UCSD-AML1 (cell line): ENCODE measurements around the gene PIAS1.
A peak's percentile ranks its signal among the peaks of the same experiment; 100 is the strongest.
"Not testable (repeated sequence)": the region's sequence is repeated elsewhere in the genome, so short reads cannot be mapped to it uniquely, and the experiment has no call there.

Source experiments
- DNase-seq: peaks from one replicate; lab custom pipeline; 2025; ENCODE audit not compliant: unreplicated experiment; lab: John Stamatoyannopoulos, UW

Gene PIAS1

DNA sequence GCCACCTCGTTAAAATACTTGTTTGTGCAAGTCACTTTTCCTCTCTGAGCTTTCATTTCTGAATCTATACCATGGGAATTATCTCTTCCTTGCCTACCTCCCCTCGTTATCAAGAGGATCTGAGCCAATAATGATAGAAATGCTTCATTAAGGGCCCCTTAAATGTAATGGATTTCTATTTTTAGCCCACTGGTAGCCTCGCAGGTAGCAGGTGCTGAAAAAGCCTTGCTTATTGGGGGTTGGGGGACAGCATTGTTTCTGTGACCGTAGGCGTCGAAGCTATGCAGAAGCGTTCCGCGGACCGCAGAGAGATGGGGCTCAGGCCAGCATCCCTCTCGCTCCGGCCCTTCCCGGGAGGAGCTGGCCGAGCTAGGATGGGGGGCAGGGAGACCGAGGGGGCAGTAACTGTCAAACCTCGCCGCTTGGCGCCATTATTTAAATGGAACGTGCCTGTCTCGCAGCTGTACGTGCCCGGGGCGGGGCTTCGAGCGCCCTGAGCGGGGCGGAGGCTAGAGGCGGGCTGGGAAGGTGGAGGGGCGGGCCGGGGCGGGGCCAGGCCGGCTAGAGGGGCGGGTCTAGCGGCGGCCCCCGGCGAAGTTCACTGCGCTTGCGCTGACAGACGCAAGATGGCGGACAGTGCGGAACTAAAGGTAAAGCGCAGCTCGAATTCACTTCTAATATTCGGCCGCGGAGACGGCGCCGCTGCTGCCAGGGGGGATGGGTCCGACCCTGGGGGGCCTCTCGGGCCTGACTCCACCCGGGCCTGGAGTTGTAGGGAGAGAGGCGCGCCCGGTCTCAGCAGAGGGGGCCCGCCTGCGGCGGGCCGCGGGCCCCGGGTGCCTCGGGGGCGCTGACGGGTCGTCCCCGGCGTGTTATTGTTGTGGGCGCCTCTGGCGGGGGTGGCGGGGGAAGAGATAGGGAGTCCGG lies at the start of gene PIAS1:
TSS of gene PIAS1 (plus strand) at position 615 of the 927 bp plus-strand sequence. CDS start at position 627, 12 bp downstream.
- DNase-seq = peak; percentile 95

DNA sequence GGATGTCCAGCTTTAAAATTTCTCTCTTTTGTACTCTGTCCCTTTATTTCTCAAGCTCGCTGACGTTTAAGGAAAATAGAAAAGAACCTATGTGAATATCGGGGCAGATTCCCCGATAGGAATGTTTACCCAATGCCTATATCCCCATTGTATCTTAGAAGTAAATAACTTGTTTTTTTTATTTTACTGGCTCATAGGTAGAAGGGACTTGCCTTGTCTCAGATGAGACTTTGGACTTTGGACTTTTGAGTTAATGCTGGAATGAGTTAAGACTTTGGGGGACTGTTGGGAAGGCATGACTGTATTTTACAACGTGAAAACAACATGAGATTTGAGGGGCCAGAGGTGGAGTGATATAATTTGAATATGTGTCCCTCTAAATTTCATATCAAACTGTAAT lies 46.5 kb upstream of the PIAS1 start:
- not testable (repeated sequence) for DNase-seq

DNA sequence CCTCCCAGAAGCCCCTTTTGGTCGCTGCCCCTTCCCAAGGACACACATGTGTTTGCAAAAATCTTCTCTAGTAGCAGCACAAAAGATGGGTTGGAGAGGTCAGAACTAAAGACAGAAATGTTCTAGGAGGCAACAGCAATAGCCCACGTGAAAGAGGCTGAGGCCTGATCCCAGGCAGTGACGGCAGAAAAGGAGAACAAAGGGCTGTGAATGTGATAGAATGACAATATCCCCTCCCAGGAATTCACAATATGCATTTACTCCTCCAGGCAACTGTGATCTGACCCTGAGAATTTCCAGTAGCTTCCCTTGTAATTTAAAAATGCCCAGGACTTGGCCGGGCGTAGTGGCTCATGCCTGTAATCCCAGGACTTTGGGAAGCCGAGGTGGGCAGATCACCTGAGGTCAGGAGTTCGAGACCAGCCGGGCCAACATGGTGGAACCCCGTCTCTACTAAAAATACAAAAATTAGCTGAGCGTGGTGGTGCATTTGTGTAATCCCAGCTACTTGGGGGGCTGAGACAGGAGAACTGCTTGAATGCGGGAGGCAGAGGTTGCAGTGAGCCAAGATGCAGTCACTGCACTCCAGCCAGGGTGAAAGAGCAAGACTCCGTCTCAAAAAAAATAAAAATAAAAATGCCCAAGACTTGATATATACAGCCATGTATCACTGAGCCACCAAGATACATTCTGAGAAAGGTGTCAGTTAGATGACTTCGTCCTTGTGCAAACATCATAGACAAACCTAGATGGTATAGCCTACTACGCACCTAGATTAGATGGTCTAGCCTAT lies 43.6 kb upstream of the PIAS1 start:
- DNase-seq = no peak

DNA sequence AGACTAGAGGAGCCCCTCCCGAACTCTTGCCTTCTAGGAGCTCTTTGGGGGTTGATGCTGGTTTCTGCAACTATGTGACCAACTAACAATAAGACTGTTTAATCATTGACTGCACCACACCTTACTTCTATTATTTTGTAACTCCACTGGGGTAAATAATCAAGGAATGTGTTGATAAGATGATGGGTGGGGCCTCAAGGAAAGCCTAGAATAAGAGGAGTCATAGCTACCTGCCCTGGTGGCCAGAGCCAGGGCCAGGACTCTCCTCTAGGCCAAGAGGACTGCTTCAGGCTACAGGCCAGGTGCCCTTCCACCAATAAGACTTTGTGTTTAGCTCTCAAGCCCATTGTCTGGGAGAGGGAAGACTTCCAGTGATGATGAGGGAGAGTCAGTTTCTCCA lies 41.2 kb upstream of the PIAS1 start:
- no peak for DNase-seq

DNA sequence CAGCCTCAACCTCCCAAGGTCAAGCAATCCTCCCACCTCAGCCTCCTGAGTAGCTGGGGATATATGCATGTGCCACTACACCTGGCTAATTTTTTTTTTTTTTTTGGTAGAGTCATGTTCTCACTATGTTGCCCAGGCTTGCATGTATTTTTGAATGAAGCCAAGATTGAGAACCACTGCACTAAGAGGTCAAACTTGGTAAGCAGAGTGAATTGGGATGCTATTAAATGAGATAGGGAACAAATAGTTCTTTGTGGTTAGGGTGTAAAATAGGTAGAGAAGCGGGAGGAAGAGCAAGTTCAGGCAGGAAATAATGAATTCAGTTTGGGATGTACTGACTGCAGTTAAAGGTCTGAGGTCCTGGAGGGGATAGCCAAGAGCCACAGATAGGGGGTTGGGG lies 39.9 kb upstream of the PIAS1 start:
- DNase-seq = no peak

DNA sequence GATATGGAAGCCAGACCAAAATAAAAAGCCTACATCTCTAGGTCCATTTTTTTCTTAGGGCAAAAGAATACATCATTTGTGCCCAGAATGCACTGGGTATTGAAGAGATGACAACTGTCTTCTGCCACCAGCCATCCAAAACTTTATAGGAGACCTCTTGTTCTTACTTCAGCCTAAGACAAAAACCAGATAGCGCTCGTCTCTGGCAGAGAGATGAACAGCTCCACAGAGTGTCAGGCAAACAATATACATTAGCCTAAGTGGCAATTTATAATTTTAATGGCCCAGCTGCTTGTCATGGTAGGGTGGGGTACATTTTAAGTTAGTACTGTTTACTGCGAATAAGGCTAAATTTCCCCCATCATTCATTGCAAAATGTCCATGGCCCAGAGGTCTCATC lies 38.9 kb upstream of the PIAS1 start:
- DNase-seq = no peak

DNA sequence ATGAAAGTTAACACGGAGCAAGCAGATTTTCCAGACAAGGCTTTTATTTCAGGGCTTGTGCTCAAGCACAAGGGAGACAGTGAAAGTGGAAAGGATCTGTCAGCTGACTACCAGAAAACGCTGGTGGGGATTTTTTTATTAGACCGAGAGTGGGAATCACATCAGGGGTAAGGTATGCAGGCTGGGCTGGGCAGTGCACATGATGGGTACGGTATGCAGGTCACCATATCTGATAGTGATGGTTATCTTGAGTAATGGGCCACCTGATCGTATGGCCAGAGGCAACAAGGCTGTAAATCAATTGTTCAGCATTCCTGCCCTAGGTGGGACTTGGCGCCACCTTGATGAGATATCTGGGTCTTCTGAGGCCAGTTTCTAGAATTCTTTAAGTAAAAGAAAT lies 36.9 kb upstream of the PIAS1 start:
- DNase-seq = no peak

DNA sequence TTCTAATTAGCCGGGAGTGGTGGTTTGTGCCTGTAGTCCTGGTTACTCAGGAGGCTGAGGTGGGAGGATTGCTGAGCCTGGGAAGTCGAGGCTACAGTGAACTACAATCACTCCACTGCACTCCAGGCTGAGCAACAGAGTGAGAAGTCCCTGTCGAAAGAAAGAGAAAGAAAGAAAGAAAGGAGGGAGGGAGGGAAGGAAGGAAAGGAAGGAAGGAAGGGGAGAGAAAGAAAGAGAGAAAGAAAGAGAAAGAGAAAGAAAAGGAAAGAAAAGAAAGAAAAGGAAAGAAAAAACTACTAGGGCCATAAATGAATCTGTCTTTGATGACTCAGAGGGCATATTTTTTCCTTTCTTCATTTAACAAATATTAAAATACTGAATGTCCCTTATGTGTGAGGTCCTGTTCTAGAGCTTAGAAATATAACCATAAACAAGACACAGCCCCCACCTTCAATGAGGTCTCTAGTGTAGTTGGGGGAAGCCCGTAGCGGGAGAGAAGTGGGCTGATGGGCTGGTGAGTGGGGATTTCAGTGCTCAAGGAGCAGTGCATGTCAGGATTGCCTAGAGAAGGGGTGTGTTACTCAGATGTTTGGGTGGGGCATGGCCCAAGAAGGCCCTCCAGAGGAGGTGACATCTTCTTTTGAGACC lies 35.2 kb upstream of the PIAS1 start:
- DNase-seq = no peak

DNA sequence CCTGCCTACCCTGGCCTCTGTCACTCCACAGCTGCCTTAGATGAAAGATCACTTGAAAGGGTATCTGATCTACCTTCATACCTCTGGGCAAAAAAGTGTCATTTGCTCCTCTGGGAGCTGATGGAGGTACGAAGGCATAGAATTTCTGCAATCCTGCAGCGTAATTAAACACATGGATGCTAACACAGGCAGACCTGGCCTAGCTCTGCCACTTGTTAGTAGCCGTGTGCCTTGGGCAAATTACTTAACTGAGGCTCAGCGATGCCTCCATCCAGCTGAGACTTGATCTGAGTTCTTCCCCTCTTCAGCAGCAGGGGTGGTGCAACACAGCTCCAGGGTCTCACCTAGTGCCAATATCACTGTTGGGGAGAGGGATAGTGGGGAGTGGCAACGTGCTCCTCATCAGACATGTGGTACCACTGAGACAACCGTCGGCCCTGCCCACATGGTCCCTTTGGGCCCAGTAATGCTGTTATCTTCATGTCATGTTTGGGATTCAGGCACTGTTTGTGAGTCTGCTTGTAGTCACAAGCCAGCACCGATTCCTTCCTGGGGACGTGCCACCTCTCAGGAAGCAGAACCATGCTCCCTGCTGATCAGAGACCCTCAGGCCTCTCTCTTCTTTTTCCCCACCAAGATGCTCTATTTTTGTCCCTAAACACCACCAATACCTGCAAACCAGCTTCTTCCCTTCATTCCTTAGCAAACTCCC lies 34.1 kb upstream of the PIAS1 start:
- DNase-seq = no peak

DNA sequence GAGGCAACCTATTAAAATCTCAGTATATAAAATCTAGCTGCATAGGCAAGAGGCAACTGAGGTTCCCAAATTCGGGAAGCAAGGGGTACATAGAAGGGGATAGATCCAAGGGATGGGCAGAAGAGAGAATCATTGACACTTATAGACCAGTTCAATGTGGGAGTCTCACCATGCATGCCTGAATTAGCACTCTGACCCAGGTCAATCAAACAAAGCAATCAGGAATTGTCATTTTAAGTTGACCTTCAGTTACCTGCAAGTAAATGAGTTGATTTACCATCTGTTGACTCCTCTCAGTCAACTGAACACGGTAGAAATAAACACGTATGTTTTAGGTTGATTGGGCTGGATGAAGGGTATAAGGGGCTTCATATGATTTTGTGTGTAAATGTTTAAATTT lies 33.4 kb upstream of the PIAS1 start:
- no peak for DNase-seq

DNA sequence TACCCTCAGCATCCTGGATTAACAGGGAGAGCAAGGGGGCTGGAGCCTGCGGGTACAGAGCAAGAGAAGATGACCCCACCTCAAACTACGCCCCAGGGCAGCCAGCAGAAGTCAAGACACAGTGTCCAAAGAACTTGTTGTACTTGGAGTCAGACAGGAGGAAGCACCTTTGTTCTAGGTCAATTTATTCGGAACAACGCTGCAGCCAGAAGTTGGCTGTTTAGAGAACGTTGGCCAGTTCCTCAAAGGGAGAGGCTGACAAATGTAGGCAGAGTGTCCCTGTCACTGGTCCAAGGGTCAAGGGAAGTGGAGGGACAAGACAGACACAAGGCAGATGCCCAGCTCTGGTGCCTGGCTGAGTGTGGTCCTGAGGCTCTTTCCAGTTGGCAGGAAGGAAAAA lies 32.1 kb upstream of the PIAS1 start:
- no peak for DNase-seq

DNA sequence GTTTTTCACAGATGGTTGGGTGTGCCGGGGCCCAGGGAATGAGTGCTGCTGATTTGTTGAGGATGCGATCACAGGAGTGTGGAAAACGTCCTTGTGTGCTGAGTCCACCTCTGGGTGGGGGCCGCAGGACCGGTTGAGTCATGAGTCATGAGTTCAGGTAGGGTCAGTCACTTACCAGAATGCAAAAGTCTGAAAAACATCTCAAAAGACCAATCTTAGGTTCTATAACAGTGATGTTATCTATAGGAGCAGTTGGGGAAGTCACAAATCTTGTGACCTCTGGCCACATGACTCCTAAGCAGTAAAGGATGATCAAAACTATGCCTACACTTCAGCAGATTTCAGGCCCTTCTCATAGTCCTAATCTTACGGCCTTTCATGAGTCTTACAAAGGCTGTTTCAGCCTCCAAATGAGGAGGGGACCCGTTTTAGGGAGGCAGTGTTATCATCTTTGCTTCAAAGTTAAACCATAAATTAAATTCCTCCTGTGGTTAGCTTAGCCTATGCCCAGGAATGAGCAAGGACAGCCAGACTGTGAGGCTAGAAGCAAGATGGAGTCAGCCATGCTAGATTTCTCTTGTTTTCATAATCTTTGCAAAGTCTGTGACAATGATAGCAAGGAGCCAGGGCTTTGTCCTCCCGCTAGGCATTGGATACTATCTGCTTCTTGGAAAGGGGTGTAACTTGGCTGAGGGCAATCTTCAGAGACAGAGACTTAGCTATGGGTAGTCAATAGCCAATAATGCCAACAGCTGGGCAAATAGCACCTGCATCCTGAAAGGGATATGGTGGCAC lies 30.6 kb upstream of the PIAS1 start:
- DNase-seq = no peak

DNA sequence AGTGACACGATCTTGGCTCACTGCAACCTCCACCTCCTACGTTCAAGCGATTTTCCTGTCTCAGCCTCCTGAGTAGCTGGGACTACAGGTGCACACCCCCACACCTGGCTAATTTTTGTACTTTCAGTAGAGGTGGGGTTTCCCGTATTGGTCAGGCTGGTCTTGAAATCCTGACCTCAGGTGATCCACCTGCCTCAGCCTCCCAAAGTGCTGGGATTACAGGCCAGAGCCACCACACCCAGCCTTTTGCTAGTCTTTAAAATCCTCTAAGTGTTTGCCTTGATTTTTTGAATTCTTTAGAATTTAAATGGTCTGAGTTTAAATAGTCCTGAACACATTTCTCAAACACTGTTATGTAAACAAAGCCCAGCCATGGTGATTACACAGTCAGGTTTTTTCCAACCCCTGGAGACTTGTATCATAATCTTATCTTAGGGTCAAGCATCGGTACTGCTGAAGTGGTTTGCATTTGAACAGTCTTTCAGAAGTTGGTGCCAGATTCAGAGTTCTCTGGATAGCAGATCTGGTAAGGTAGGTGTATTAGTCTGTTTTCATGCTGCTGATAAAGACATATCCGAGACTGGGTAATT lies 28.2 kb upstream of the PIAS1 start:
- no peak for DNase-seq

DNA sequence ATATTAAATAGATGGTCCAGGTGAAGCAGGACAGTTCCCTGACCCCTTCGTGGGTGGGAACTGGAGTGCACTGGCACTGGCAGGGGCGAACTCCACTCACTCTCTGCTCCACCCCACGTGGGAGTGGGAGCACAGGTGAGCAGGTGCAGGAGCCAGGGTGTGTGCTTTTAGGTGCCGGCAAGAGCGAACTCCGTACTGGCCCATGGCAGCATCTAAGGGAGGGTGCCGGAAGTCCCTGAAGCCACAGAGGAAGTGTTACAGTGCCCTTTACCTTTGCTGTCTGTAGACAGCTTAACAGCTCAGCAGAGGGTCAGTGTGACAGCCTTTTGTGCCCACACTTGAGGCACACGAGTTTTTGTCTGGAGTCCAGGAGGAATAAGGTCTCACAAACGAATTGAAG lies 26.7 kb upstream of the PIAS1 start:
- no peak for DNase-seq

DNA sequence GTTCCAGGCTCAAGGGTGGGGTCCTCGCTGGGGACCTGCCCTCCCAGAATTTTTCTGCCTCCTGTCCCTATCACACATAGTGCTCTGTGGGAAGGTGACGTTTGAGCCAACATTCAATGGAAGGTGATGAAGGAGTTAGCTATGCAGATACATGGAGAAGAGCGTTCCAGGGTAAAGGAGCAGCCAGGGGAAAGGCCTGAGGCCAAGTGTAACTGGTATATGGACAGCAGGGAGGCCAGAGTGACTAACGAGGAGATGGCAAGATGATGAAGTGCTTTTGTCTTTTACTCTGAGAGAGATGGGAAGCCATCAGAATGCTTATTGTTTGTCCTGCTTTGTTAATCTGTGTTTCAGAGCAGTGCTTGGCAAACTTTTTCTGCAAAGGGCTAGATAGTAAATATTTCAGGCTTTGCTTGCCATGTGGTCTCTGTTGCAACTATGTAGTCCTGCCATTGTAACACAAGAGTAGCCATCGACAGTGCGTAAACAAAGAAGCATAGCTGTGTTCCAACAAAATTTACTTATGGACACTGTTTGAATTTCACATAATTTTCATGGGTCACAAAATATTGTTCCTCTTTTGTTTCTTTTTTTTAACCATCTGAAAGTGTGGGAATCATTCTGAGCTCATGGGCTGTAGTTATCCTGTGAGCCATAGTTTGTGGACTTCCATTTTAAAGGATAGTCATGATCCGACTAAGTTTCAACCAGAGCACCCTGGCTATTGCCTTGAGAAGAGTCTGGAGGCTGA lies 25.8 kb upstream of the PIAS1 start:
- DNase-seq = no peak

DNA sequence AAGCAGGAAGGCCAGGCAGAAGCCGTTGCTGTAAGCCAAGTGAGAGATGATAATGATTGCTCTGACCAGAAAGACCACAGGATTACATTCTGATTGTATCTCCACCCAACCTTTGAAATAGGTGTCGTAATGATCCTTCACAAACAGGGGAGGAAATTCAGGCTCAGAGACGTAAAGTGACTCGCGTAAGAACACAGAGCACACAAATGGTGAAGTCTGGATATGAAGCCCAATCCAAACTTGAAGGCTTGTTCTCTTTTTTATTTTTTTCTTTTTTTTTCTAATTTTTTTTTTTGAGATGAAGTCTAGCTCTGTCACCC lies 25.3 kb upstream of the PIAS1 start:
- DNase-seq = no peak

DNA sequence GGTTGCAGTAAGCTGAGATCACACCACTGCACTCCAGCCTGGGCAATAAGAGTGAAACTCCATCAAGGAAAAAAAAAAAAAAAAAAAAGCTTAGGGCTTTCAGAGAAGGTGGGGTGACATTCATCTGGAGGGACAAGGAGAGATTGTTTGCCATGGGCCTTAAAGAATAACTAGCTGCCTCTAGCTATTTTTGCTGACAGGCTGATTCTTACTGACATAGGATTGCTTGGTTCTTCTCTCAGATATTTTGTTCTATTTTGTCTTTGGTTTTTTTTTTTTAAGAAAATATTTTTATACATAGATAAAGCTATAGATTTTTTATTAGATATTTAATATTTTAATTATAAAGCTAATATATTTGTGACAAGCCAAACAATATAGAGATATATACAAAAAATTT lies 24.2 kb upstream of the PIAS1 start:
- DNase-seq = no peak

DNA sequence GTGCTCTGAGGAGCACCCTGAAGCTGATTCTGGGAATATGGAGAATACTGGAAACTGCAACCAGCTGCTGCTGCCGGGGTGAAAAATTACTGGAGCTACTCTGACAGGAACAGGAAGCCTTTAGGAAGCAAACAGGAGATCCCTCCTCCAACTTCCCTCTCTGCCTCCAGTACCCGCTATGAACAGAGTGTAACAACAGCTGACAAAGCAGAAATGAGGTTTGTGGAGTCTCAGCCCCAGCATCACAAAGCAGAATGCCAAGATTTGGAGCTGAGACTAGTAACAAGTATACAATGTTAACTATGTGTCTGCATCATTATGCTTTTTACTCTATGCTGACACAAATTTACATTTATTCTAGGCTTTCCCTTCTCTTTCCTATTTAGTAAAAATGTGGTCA lies 22.7 kb upstream of the PIAS1 start:
- peak; percentile 36 for DNase-seq

DNA sequence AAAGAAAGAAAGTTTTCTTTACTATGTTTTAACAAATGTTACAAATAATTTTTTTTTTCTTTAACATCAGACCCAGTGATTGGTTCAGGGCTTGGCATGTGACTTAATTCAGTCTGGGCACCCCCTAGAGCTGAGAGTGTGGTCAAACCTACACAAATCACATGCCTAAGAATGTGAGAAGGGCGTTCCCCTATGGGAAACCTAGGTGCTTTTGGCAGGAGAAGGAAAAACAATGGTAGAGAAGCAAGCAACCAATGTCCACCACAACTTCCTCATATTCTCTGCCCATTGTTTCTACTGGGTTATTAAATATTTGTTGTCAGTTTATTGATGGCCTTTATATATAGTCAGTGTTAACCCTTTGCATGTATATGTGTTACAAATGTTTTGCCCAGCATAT lies 21.4 kb upstream of the PIAS1 start:
- DNase-seq = no peak
